IMR-90 (cell line): Measurements from ENCODE around the gene PMEPA1. TPM values are rescaled to one million over a fixed set of nuclear protein-coding genes. Genes with fewer than 3 reads are reported as not detected.

ENCODE experiments used
- ATAC-seq: fragments of 200-7000 bp; cut with Tn5 transposase; 2 replicates; pipeline ENCODE4 v1.9.1; 2020; ENCODE audit warnings: low read depth, mild to moderate bottlenecking, moderate library complexity
- BruUV-seq: library from RNA; stranded (reverse); fragments of 400-500 nt; replicated peaks from 2 replicates; lab custom pipeline; 2021; lab: Mats Ljungman, UMichigan
- CTCF ChIA-PET: fragments of 300-600 bp; formaldehyde crosslinking; extraction: SDS; loops from one replicate; lab custom pipeline; 2021; ENCODE audit warnings: antibody characterized with exemption; lab: Yijun Ruan, JAX
- POLR2A ChIA-PET: fragments of 300-600 bp; sonication (Branson Sonifier 250); formaldehyde crosslinking; loops from one replicate; lab custom pipeline; 2022; ENCODE audit warnings: antibody characterized with exemption; ENCODE audit not compliant: unreplicated experiment; lab: Charles Lee
- DNase-seq: peaks from one replicate; pipeline ENCODE4 v3.0.0; 2013
- H2AFZ ChIP-seq: replicated peaks from 2 replicates; pipeline ENCODE3; 2013; ENCODE audit warnings: low read length, mild to moderate bottlenecking; ENCODE audit not compliant: poor library complexity
- H2AK5ac ChIP-seq: 2 replicates; pipeline ENCODE4 v1.6.1; 2013; ENCODE audit warnings: low read depth, low read length, inconsistent platforms
- H2AK9ac ChIP-seq: replicated peaks from 2 replicates; pipeline ENCODE3; 2013; ENCODE audit warnings: mild to moderate bottlenecking, low read depth, low read length, moderate library complexity; ENCODE audit not compliant: poor library complexity
- H2BK120ac ChIP-seq: 2 replicates; pipeline ENCODE4 v1.6.1; 2013; ENCODE audit warnings: low read depth, low read length, inconsistent platforms
- H2BK15ac ChIP-seq: 3 replicates; pipeline ENCODE4 v1.6.1; 2013; ENCODE audit warnings: low read depth, low read length, inconsistent platforms
- H2BK20ac ChIP-seq: 2 replicates; pipeline ENCODE4 v1.6.1; 2013; ENCODE audit warnings: low read depth, mild to moderate bottlenecking, inconsistent platforms, low read length, moderate library complexity
- H2BK5ac ChIP-seq: 2 replicates; pipeline ENCODE4 v1.6.1; 2013; ENCODE audit warnings: mild to moderate bottlenecking, low read depth, low read length, inconsistent platforms; ENCODE audit not compliant: poor library complexity, severe bottlenecking
- H3K14ac ChIP-seq: replicated peaks from 2 replicates; pipeline ENCODE4 v1.6.1; 2013; ENCODE audit warnings: low read depth, low read length, inconsistent platforms
- H3K18ac ChIP-seq: 2 replicates; pipeline ENCODE4 v1.6.1; 2013; ENCODE audit warnings: low read depth, low read length, control low read depth
- H3K23ac ChIP-seq: 2 replicates; pipeline ENCODE4 v1.6.1; 2013; ENCODE audit warnings: low read depth, low read length, inconsistent platforms
- H3K27ac ChIP-seq: 2 replicates; pipeline ENCODE4 v1.5.1; 2013; ENCODE audit warnings: mild to moderate bottlenecking, control low read depth, low read length; ENCODE audit not compliant: insufficient read depth
- H3K27me3 ChIP-seq: 2 replicates; pipeline ENCODE4 v1.6.1; 2013; ENCODE audit warnings: low read length; ENCODE audit not compliant: control insufficient read depth, insufficient read depth
- H3K36me3 ChIP-seq: 2 replicates; pipeline ENCODE4 v1.6.1; 2013; ENCODE audit warnings: low read length, mixed read lengths; ENCODE audit not compliant: control insufficient read depth, insufficient read depth
- H3K4ac ChIP-seq: 2 replicates; pipeline ENCODE4 v1.6.1; 2013; ENCODE audit warnings: low read depth, low read length, inconsistent platforms
- H3K4me1 ChIP-seq: 2 replicates; pipeline ENCODE4 v1.6.1; 2013; ENCODE audit warnings: low read length, mixed read lengths; ENCODE audit not compliant: control insufficient read depth, insufficient read depth
- H3K4me2 ChIP-seq: 2 replicates; pipeline ENCODE4 v1.6.1; 2013; ENCODE audit warnings: low read depth, mild to moderate bottlenecking, control low read depth, low read length, moderate library complexity
- H3K4me3 ChIP-seq: 2 replicates; pipeline ENCODE4 v1.5.1; 2013; ENCODE audit warnings: low read depth, mild to moderate bottlenecking, control low read depth, low read length, moderate library complexity; ENCODE audit not compliant: insufficient read depth
- H3K56ac ChIP-seq: 2 replicates; pipeline ENCODE4 v1.6.1; 2013; ENCODE audit warnings: low read length, inconsistent platforms; ENCODE audit not compliant: insufficient read depth; ENCODE audit errors: extremely low read depth
- H3K79me1 ChIP-seq, 2 experiments: 2 replicates each; pipeline ENCODE4 v1.6.1; 2013; ENCODE audit warnings: low read length in 2 of 2, inconsistent platforms in 1 of 2, low read depth in 1 of 2
- H3K9ac ChIP-seq: 2 replicates; pipeline ENCODE4 v1.6.1; 2013; ENCODE audit warnings: low read depth, low read length, control low read depth
- H3K9me1 ChIP-seq: 2 replicates; pipeline ENCODE4 v1.6.1; 2013; ENCODE audit warnings: low read length, inconsistent platforms; ENCODE audit not compliant: insufficient read depth
- H3K9me3 ChIP-seq: 2 replicates; pipeline ENCODE4 v1.6.1; 2013; ENCODE audit warnings: low read length; ENCODE audit not compliant: control insufficient read depth, insufficient read depth
- H4K20me1 ChIP-seq: 2 replicates; pipeline ENCODE4 v1.6.1; 2013; ENCODE audit warnings: low read length, inconsistent platforms; ENCODE audit not compliant: insufficient read depth
- H4K5ac ChIP-seq: 2 replicates; pipeline ENCODE4 v1.6.1; 2013; ENCODE audit warnings: mild to moderate bottlenecking, low read depth, low read length, control low read depth
- H4K8ac ChIP-seq, 2 experiments: 2 replicates each; pipeline ENCODE4 v1.6.1; 2013; ENCODE audit warnings: low read depth in 2 of 2, low read length in 2 of 2, control low read depth in 1 of 2, inconsistent platforms in 1 of 2
- H4K91ac ChIP-seq: 2 replicates; pipeline ENCODE4 v1.6.1; 2013; ENCODE audit warnings: low read depth, low read length, inconsistent platforms; ENCODE audit not compliant: insufficient read depth
- FOS ChIP-seq: fragments of 150-350 bp; IDR thresholded peaks from 2 replicates; pipeline ENCODE4 v1.6.1; 2016; ENCODE audit warnings: low read depth, low read length
- MXI1 ChIP-seq: IDR thresholded peaks from 2 replicates; pipeline ENCODE4 v1.6.1; 2012; ENCODE audit warnings: low read depth, mild to moderate bottlenecking, low read length, moderate library complexity, borderline replicate concordance
- USF2 ChIP-seq: fragments of 150-350 bp; IDR thresholded peaks from 2 replicates; pipeline ENCODE4 v1.6.1; 2017; ENCODE audit warnings: mild to moderate bottlenecking, antibody characterized with exemption, low read length, low read depth
- WGBS, 2 experiments: methylation state at CpG; one replicate each; pipeline versions ENCODE4 v1.1.5 to v1.1.7; 2013; ENCODE audit warnings: missing lambda C conversion rate in 2 of 2; ENCODE audit not compliant: insufficient read length in 1 of 2; ENCODE audit errors: extremely low coverage in 2 of 2; 5-methylcytosine and 5-hydroxymethylcytosine counted together
- dilution Hi-C: fragments of 300-500 bp; cut with HindIII; formaldehyde crosslinking; loops from one replicate; pipeline ENCODE4 v1.14.3; 2018; ENCODE audit warnings: low sequenced_read_pairs; ENCODE audit not compliant: unreplicated experiment
- in situ Hi-C: fragments of 300-500 bp; cut with MboI; formaldehyde crosslinking; loops from 3 replicates; pipeline ENCODE4 v1.14.3; 2019; ENCODE audit warnings: low sequenced_read_pairs, inconsistent platforms, mixed read lengths
- intact Hi-C: fragments of 100-400 bp; cut with micrococcal nuclease; formaldehyde crosslinking; loops from 2 replicates; pipeline ENCODE4 v1.10.0; 2022
- polyA plus RNA-seq, 3 experiments: library from polyadenylated mRNA; depleted of rRNA; stranded (reverse); fragments of >200 nt; gene quantifications; 2 replicates each; pipeline ENCODE4 v1.2.3, GENCODE V29; 2012; ENCODE audit warnings: low replicate concordance in 1 of 3
- total RNA-seq: library from RNA; depleted of rRNA; stranded (reverse); fragments of >200 nt; gene quantifications from 2 replicates; pipeline ENCODE4 v1.2.3, GENCODE V29; 2012

The PMEPA1 gene
- total and polyA plus RNA-seq, 2 of the 4 experiments (the other 2 are of a cell fraction): 2.0 to 6.9 TPM

GRCh38 chr20:57603120-57603519 is 106.7 kb downstream of the PMEPA1 start:
- no peak overlapping the region for H4K91ac ChIP-seq
- no peak overlapping the region for H2AK5ac ChIP-seq
- H2BK20ac ChIP-seq: no peak overlapping the region
- no peak overlapping the region for H3K56ac ChIP-seq
- H2AFZ ChIP-seq: no peak overlapping the region
- ChIA-PET POLR2A (no interaction called here), CTCF (no interaction called here)
- dilution Hi-C loops (no loop called here), intact Hi-C loops (no loop called here), in situ Hi-C loops (loop anchor here (10.0 kb wide), 1 partner anchor 582 kb away; no protein-coding TSS in a partner anchor)
- H3K14ac ChIP-seq: no peak overlapping the region
- no peak overlapping the region for H3K18ac ChIP-seq
- no peaks in the 10 kb centered on the region for H3K36me3 ChIP-seq
- H2BK5ac ChIP-seq: no peak overlapping the region
- no peak overlapping the region for H3K4ac ChIP-seq
- H2AK9ac ChIP-seq: no peak overlapping the region
- WGBS, 2 experiments: 90% methylated on average over 2 of the region's 10 CpGs; no CpG with 5 or more reads in 1 of the 2 experiments
- no TSS peak for BruUV-seq
- H2BK120ac ChIP-seq: no peak overlapping the region
- H3K4me1 ChIP-seq: no peaks in the 10 kb centered on the region
- no peak overlapping the region for H2BK15ac ChIP-seq
- H3K23ac ChIP-seq: no peak overlapping the region
- H3K4me2 ChIP-seq: no peak overlapping the region
- no peaks in the 10 kb centered on the region for H4K20me1 ChIP-seq
- H3K9ac ChIP-seq: no peak overlapping the region
- no peak overlapping the region for H4K8ac ChIP-seq
- H3K9me1 ChIP-seq: no peaks in the 10 kb centered on the region
- H3K79me1 ChIP-seq: no peaks in the 10 kb centered on the region
- no peak overlapping the region for H4K5ac ChIP-seq
- TF ChIP-seq USF2 (0 out of 2 replicates have a peak, but pooled peaks have one; percentile 10), MXI1 (no peak), FOS (no peak)
- H3K4me3 ChIP-seq: no peak overlapping the region
- ATAC-seq: no peak
- H3K9me3 ChIP-seq: no peaks in the 10 kb centered on the region
- no peak for DNase-seq
- H3K27ac ChIP-seq: no peak overlapping the region
- peaks cover 9% of the 10 kb centered on the region for H3K27me3 ChIP-seq
